GM06990 (cell line): Measurements from ENCODE around the gene MYEOV.

ENCODE experiments used
- DNase-seq: peaks from one replicate; pipeline ENCODE4 v3.0.0-alpha.2; 2011; ENCODE audit not compliant: insufficient read length; ENCODE audit errors: extremely low read depth
- H3K27me3 ChIP-seq: replicated peaks from 2 replicates; pipeline ENCODE4 v1.6.0; 2011; ENCODE audit warnings: low read length; ENCODE audit not compliant: control insufficient read depth, insufficient read depth
- H3K36me3 ChIP-seq: 2 replicates; pipeline ENCODE4 v1.5.1; 2011; ENCODE audit warnings: low read length; ENCODE audit not compliant: control insufficient read depth, insufficient read depth
- H3K4me3 ChIP-seq: replicated peaks from 2 replicates; pipeline ENCODE4 v1.5.1; 2011; ENCODE audit warnings: low read depth, mild to moderate bottlenecking, control low read depth, low read length
- TF ChIP-seq, protein P1 (sequence below): IDR thresholded peaks from 2 replicates; pipeline ENCODE4 v1.5.1; 2011; ENCODE audit warnings: low read length, control low read depth, mild to moderate bottlenecking, inconsistent platforms; ENCODE audit not compliant: insufficient read depth, poor library complexity, severe bottlenecking

The MYEOV gene

DNA sequence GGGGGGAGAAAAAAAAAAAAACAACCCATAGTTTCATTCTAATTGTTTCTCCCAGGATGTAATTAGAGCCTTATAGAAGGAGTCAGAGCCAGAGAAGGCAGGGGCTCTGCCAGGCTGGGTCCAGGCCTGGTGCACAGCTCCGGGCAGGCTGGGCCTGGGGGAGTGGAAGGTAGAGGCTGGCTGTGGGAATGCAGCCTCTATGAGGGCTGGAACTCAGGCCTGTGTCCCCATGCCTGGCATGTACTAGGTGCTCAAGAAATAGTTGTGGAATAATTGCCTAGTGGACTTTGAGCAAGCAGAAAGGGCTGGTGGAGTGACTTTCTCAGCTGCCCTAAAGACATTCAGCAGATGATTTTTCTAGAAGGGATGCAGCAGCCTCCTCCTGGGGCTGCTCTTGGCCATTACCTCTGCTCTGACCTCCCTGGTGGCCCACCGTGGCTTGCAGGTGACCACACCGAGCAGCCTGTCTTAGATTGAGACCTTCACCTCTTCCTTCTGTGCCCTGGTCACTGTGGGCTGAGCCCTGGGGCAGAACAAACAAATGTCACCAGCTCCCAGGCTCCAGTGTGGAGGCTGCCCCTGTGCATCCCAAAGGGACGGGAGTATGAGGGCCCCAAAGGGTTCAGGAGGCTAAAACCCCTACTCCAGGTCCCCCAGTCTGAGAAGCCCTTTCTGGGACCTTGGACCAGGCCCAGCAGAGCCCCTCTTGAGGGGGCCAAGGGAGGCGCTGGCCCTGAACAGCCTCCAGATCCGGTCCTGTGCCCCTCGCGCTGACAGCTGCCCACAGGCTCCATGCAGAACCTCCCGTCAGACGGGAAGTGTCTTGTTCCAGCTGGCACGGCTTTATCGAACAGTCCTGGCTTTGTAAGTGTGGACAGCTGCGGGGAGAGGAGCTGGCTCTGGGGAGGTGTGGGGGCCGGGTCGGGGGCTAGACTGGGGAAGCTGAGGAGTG lies 18.8 kb downstream of the MYEOV start:
- no peak for DNase-seq
- no peaks in the 10 kb centered on the region for H3K36me3 ChIP-seq
- H3K27me3 ChIP-seq = no peaks in the 10 kb centered on the region
- no peak overlapping the region for H3K4me3 ChIP-seq
- TF ChIP-seq, protein P1, sequence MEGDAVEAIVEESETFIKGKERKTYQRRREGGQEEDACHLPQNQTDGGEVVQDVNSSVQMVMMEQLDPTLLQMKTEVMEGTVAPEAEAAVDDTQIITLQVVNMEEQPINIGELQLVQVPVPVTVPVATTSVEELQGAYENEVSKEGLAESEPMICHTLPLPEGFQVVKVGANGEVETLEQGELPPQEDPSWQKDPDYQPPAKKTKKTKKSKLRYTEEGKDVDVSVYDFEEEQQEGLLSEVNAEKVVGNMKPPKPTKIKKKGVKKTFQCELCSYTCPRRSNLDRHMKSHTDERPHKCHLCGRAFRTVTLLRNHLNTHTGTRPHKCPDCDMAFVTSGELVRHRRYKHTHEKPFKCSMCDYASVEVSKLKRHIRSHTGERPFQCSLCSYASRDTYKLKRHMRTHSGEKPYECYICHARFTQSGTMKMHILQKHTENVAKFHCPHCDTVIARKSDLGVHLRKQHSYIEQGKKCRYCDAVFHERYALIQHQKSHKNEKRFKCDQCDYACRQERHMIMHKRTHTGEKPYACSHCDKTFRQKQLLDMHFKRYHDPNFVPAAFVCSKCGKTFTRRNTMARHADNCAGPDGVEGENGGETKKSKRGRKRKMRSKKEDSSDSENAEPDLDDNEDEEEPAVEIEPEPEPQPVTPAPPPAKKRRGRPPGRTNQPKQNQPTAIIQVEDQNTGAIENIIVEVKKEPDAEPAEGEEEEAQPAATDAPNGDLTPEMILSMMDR = no peak

DNA sequence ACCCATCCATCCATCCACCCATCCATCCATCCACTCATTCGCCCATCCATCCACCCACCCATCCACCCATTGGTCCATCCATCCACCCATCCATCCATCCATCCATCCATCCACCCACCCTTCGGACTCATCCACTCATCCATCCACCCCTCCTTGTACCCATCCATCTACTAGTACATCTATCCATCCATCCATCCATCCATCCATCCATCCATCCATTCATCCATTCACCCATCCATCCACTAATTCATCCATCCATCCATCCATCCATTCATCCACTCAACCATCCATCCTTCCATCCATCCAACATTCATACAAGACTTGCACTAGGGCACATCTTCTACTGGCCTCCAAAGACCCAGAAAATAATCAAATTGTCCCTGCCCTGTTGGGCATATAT lies 20.0 kb downstream of the MYEOV start:
- TF ChIP-seq, protein P1 = no peak
- no peaks in the 10 kb centered on the region for H3K36me3 ChIP-seq
- H3K27me3 ChIP-seq = no peaks in the 10 kb centered on the region
- no peak overlapping the region for H3K4me3 ChIP-seq
- no peak for DNase-seq

DNA sequence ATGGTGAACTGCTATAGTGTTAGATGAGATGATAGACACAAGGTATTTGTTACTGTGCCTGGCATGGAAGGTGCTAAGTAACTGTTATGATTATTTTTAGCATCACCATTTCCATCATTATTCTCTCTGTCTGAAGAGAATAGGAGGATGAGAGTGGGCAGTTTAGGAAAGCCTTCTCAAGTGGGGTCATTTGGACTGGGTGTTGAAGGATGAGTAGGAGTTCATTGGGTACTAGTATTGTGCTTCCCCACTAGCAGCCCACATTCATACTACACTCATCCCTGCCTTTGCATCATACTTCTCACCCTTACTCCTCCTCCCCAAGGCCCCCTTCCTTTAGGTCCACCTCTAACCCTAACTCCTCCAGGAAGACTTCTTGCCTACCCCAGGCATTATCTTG lies 20.6 kb downstream of the MYEOV start:
- Histone ChIP-seq H3K36me3 (no peaks in the 10 kb centered on the region), H3K27me3 (no peaks in the 10 kb centered on the region), H3K4me3 (no peak overlapping the region)
- no peak for DNase-seq
- TF ChIP-seq, protein P1 = no peak

DNA sequence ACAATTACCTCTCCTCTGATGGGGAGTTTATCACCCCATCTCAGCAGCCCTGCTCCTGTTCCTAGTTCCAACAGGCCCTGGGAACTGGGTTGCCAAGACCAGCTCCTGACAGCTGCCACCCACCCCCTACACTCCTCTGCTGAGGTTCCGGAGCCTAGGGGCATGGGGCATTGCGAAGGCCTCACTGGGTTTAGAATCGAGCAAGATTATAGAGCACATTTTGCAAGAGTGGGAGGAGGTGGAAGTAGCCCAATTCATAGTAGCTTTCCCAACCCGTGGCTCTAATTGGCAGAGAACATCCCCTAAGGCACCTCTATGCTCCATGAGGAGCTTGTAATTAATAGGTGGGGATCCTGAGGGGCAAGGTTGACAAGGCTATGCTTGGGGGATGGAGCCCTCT lies 23.0 kb downstream of the MYEOV start:
- Histone ChIP-seq H3K27me3 (no peaks in the 10 kb centered on the region), H3K4me3 (no peak overlapping the region), H3K36me3 (no peaks in the 10 kb centered on the region)
- TF ChIP-seq, protein P1 = no peak
- no peak for DNase-seq

DNA sequence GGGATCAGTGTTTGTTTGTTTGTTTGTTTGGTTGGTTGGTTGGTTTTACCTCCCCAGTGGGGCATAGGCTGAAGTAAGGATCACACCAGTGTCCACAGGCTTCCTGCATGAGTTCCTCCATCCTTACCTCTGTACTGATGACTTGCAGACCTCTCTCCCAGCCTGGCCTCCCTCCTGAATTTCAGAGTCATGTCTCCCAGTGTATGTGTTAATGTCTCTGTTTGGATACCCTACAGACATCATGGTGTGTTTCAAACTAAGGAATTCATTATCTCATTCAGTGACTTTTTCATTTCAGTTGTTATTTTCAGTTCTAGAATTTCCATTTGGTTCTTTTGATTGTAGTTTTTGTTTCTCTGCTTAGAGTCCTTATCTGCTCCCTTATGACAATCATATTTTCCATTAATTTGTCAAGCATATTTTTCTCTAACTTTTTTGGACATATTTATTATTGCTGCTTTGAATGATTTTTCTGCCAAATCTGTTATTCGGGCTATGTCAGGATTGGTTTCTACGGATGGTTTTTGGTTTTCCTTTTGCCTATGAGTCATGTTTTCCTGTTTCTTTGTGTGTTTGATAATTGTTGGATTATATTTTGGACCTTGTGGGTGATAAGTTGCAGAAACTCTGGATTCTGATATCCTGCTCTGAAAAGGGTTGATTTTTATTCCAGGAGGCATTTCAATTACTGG lies 23.6 kb downstream of the MYEOV start:
- Histone ChIP-seq H3K27me3 (no peaks in the 10 kb centered on the region), H3K4me3 (no peak overlapping the region), H3K36me3 (no peaks in the 10 kb centered on the region)
- TF ChIP-seq, protein P1 = no peak
- DNase-seq = no peak
